ENCODE results near the gene ASTN2. TPM values are rescaled to one million over a fixed set of nuclear protein-coding genes. Genes with fewer than 3 reads are reported as not detected.

The ASTN2 gene
- total RNA-seq, 1 donor from 2014 or later = 13.6 TPM

GRCh38 chr9:117126871-117127270, 288.0 kb downstream of the ASTN2 start:
- no peak for FAIRE-seq
- H3K4me1 ChIP-seq (ENCODE audit: insufficient read depth, low read length) = no peaks in the 10 kb centered on the region
- TF ChIP-seq CTCF (IDR thresholded peaks at IDR 0.05; ENCODE audit: insufficient read depth, low read depth, low read length) = no peak
- TF ChIP-seq EZH2 (IDR thresholded peaks at IDR 0.05; ENCODE audit: insufficient read depth, low read length) = no peak
- Mint-ChIP-seq H3K9me3 (ENCODE audit: unreplicated experiment) (peaks cover 5% of the 10 kb centered on the region), H3K27me3 (ENCODE audit: low read depth, unreplicated experiment) (no peaks in the 10 kb centered on the region), H3K36me3 (ENCODE audit: low read depth, unreplicated experiment) (no peaks in the 10 kb centered on the region), H3K27ac (ENCODE audit: unreplicated experiment) (no peak overlapping the region), H3K4me1 (ENCODE audit: low read depth, unreplicated experiment) (no peaks in the 10 kb centered on the region), H3K4me3 (ENCODE audit: unreplicated experiment) (no peak overlapping the region)
- H3K4me3 ChIP-seq (ENCODE audit: insufficient read depth, low read depth, low read length) = no peak overlapping the region
- H3K36me3 ChIP-seq (ENCODE audit: insufficient read depth, low read length) = no peaks in the 10 kb centered on the region
- H3K27me3 ChIP-seq (ENCODE audit: insufficient read depth, low read length) = no peaks in the 10 kb centered on the region
- DNase-seq (ENCODE audit: low read depth) = no peak
- no peak overlapping the region for H3K4me2 ChIP-seq (ENCODE audit: low read length)
- no peak overlapping the region for H3K27ac ChIP-seq (ENCODE audit: low read depth, low read length)
- H3K9me3 ChIP-seq (ENCODE audit: insufficient read depth, low read depth, low read length) = no peaks in the 10 kb centered on the region
- no peaks in the 10 kb centered on the region for H3K79me2 ChIP-seq (ENCODE audit: insufficient read depth, low read length)
- H4K20me1 ChIP-seq (ENCODE audit: insufficient read depth, low read length) = no peaks in the 10 kb centered on the region
- H2AFZ ChIP-seq (ENCODE audit: low read depth, low read length) = no peak overlapping the region
- H3K9ac ChIP-seq (ENCODE audit: low read length) = no peak overlapping the region

GRCh38 chr9:117125531-117125930, 289.3 kb downstream of the ASTN2 start:
- Histone ChIP-seq H3K27ac (ENCODE audit: low read depth, low read length) (no peak overlapping the region), H3K79me2 (ENCODE audit: insufficient read depth, low read length) (no peaks in the 10 kb centered on the region), H3K9ac (ENCODE audit: low read length) (no peak overlapping the region), H3K9me3 (ENCODE audit: insufficient read depth, low read depth, low read length) (no peaks in the 10 kb centered on the region), H2AFZ (ENCODE audit: low read depth, low read length) (no peak overlapping the region), H3K4me2 (ENCODE audit: low read length) (no peak overlapping the region), H4K20me1 (ENCODE audit: insufficient read depth, low read length) (no peaks in the 10 kb centered on the region), H3K4me1 (ENCODE audit: insufficient read depth, low read length) (no peaks in the 10 kb centered on the region), H3K27me3 (ENCODE audit: insufficient read depth, low read length) (no peaks in the 10 kb centered on the region), H3K4me3 (ENCODE audit: insufficient read depth, low read depth, low read length) (no peak overlapping the region), H3K36me3 (ENCODE audit: insufficient read depth, low read length) (no peaks in the 10 kb centered on the region)
- no peaks in the 10 kb centered on the region for H3K27me3 Mint-ChIP-seq (ENCODE audit: low read depth, unreplicated experiment)
- H3K4me1 Mint-ChIP-seq (ENCODE audit: low read depth, unreplicated experiment) = no peaks in the 10 kb centered on the region
- H3K9me3 Mint-ChIP-seq (ENCODE audit: unreplicated experiment) = peaks cover 5% of the 10 kb centered on the region
- TF ChIP-seq CTCF (IDR thresholded peaks at IDR 0.05; ENCODE audit: insufficient read depth, low read depth, low read length) (no peak), EZH2 (IDR thresholded peaks at IDR 0.05; ENCODE audit: insufficient read depth, low read length) (no peak)
- DNase-seq (ENCODE audit: low read depth) = no peak
- H3K4me3 Mint-ChIP-seq (ENCODE audit: unreplicated experiment) = no peak overlapping the region
- H3K36me3 Mint-ChIP-seq (ENCODE audit: low read depth, unreplicated experiment) = peaks cover 3% of the 10 kb centered on the region
- FAIRE-seq = no peak
- no peak overlapping the region for H3K27ac Mint-ChIP-seq (ENCODE audit: unreplicated experiment)

GRCh38 chr9:117123729-117124128, 291.1 kb downstream of the ASTN2 start:
- H3K4me2 ChIP-seq (ENCODE audit: low read length) = no peak overlapping the region
- Mint-ChIP-seq H3K4me1 (ENCODE audit: low read depth, unreplicated experiment) (no peaks in the 10 kb centered on the region), H3K36me3 (ENCODE audit: low read depth, unreplicated experiment) (peaks cover 3% of the 10 kb centered on the region), H3K27ac (ENCODE audit: unreplicated experiment) (no peak overlapping the region), H3K27me3 (ENCODE audit: low read depth, unreplicated experiment) (no peaks in the 10 kb centered on the region), H3K9me3 (ENCODE audit: unreplicated experiment) (peaks cover 5% of the 10 kb centered on the region), H3K4me3 (ENCODE audit: unreplicated experiment) (no peak overlapping the region)
- H3K79me2 ChIP-seq (ENCODE audit: insufficient read depth, low read length) = no peaks in the 10 kb centered on the region
- FAIRE-seq (no peak), DNase-seq (ENCODE audit: low read depth) (no peak)
- no peak overlapping the region for H3K27ac ChIP-seq (ENCODE audit: low read depth, low read length)
- H3K36me3 ChIP-seq (ENCODE audit: insufficient read depth, low read length) = no peaks in the 10 kb centered on the region
- H4K20me1 ChIP-seq (ENCODE audit: insufficient read depth, low read length) = no peaks in the 10 kb centered on the region
- H3K4me1 ChIP-seq (ENCODE audit: insufficient read depth, low read length) = no peaks in the 10 kb centered on the region
- no peak overlapping the region for H3K4me3 ChIP-seq (ENCODE audit: insufficient read depth, low read depth, low read length)
- no peak overlapping the region for H3K9ac ChIP-seq (ENCODE audit: low read length)
- TF ChIP-seq CTCF (IDR thresholded peaks at IDR 0.05; ENCODE audit: insufficient read depth, low read depth, low read length) (no peak), EZH2 (IDR thresholded peaks at IDR 0.05; ENCODE audit: insufficient read depth, low read length) (no peak)
- no peaks in the 10 kb centered on the region for H3K9me3 ChIP-seq (ENCODE audit: insufficient read depth, low read depth, low read length)
- H3K27me3 ChIP-seq (ENCODE audit: insufficient read depth, low read length) = no peaks in the 10 kb centered on the region
- no peak overlapping the region for H2AFZ ChIP-seq (ENCODE audit: low read depth, low read length)
